Parathyroid adenoma (tissue), 2 donors: ENCODE results near the gene CPEB4.

ENCODE experiments used
- H2AFZ ChIP-seq: fragments of 300-600 bp; sonication (generic); one replicate; pipeline ENCODE4 v1.7.0; 2017; ENCODE audit warnings: antibody characterized with exemption, mild to moderate bottlenecking
- H3K27ac ChIP-seq: fragments of 300-600 bp; sonication (generic); one replicate; pipeline ENCODE4 v1.7.0; 2017
- H3K27me3 ChIP-seq: fragments of 300-600 bp; sonication (generic); one replicate; pipeline ENCODE4 v1.7.0; 2017; ENCODE audit warnings: low read length; ENCODE audit not compliant: control insufficient read depth, insufficient read depth
- H3K36me3 ChIP-seq: fragments of 300-600 bp; sonication (generic); one replicate; pipeline ENCODE4 v1.7.0; 2017; ENCODE audit warnings: low read length; ENCODE audit not compliant: control insufficient read depth, insufficient read depth
- H3K4me1 ChIP-seq: fragments of 300-600 bp; sonication (generic); one replicate; pipeline ENCODE4 v1.7.0; 2017; ENCODE audit warnings: control low read depth
- H3K4me2 ChIP-seq: fragments of 300-600 bp; sonication (generic); one replicate; pipeline ENCODE4 v1.7.0; 2017; ENCODE audit warnings: low read length
- H3K4me3 ChIP-seq: fragments of 300-600 bp; sonication (generic); one replicate; pipeline ENCODE4 v1.7.0; 2017; ENCODE audit warnings: low read depth, low read length
- H3K79me2 ChIP-seq: fragments of 300-600 bp; sonication (generic); one replicate; pipeline ENCODE4 v1.7.0; 2017; ENCODE audit warnings: control low read depth
- H3K9ac ChIP-seq: fragments of 300-600 bp; sonication (generic); one replicate; pipeline ENCODE4 v1.7.0; 2017; ENCODE audit warnings: mild to moderate bottlenecking
- H3K9me3 ChIP-seq: fragments of 300-600 bp; sonication (generic); one replicate; pipeline ENCODE4 v1.7.0; 2017; ENCODE audit warnings: low read length; ENCODE audit not compliant: control insufficient read depth
- CTCF ChIP-seq: fragments of 300-600 bp; sonication (generic); IDR thresholded peaks from one replicate; pipeline ENCODE4 v1.7.0; 2017; ENCODE audit warnings: antibody characterized with exemption, mild to moderate bottlenecking
- donor health status: primary hyperparathyroidism.

CPEB4 gene

GRCh38 chr5:173858670-173859407, 29.3 kb upstream of the CPEB4 start:
- Histone ChIP-seq H3K27me3 (no peaks in the 10 kb centered on the region), H3K4me2 (peak overlapping the region; percentile 53), H3K4me1 (peaks cover 41% of the 10 kb centered on the region), H3K4me3 (peak overlapping the region; percentile 22), H3K9ac (no peak overlapping the region), H3K79me2 (no peaks in the 10 kb centered on the region), H2AFZ (peak overlapping the region; percentile 26), H3K27ac (peak overlapping the region; percentile 86), H3K9me3 (no peaks in the 10 kb centered on the region), H3K36me3 (no peaks in the 10 kb centered on the region)
- TF ChIP-seq CTCF, result no peak

- H3K79me2 ChIP-seq, result no peaks in the 10 kb centered on the region
- no peak for TF ChIP-seq CTCF
- peak overlapping the region; percentile 51 for H2AFZ ChIP-seq
- no peaks in the 10 kb centered on the region for H3K9me3 ChIP-seq
- H3K9ac ChIP-seq, result no peak overlapping the region
- no peaks in the 10 kb centered on the region for H3K27me3 ChIP-seq
- H3K4me2 ChIP-seq, result peak overlapping the region; percentile 53
- H3K4me1 ChIP-seq, result peaks cover 47% of the 10 kb centered on the region
- H3K36me3 ChIP-seq, result no peaks in the 10 kb centered on the region
- no peak overlapping the region for H3K4me3 ChIP-seq
- peak overlapping the region; percentile 86 for H3K27ac ChIP-seq
Observed at GRCh38 chr5:173859408-173860159, 28.6 kb upstream of the CPEB4 start.

GRCh38 chr5:173862047-173862477, 26.1 kb upstream of the CPEB4 start:
- Histone ChIP-seq H3K27ac (no peak overlapping the region), H3K27me3 (no peaks in the 10 kb centered on the region), H3K36me3 (no peaks in the 10 kb centered on the region), H3K4me2 (no peak overlapping the region), H3K79me2 (no peaks in the 10 kb centered on the region), H3K4me3 (no peak overlapping the region), H2AFZ (peak overlapping the region; percentile 8), H3K9me3 (no peaks in the 10 kb centered on the region), H3K4me1 (peaks cover 50% of the 10 kb centered on the region), H3K9ac (no peak overlapping the region)
- no peak for TF ChIP-seq CTCF

GRCh38 chr5:173863359-173863758, 24.8 kb upstream of the CPEB4 start:
- Histone ChIP-seq H3K27ac (no peak overlapping the region), H3K27me3 (no peaks in the 10 kb centered on the region), H3K36me3 (no peaks in the 10 kb centered on the region), H2AFZ (no peak overlapping the region), H3K4me2 (no peak overlapping the region), H3K79me2 (no peaks in the 10 kb centered on the region), H3K4me1 (peaks cover 43% of the 10 kb centered on the region), H3K4me3 (no peak overlapping the region), H3K9me3 (no peaks in the 10 kb centered on the region), H3K9ac (no peak overlapping the region)
- no peak for TF ChIP-seq CTCF
